Gastrocnemius medialis (tissue), 4 donors: ENCODE data around the gene ZNF207. TPM values are rescaled to one million over a fixed set of nuclear protein-coding genes. Genes with fewer than 3 reads are reported as not detected.

ENCODE experiments used
- ATAC-seq, 2 donors: fragments of 150-250 bp; one replicate each; pipeline ENCODE4 v1.9.1; 2016
- DNase-seq, 2 donors: peaks; one replicate each; pipeline ENCODE4 v3.0.0-alpha.2; 2019
- H3K27ac ChIP-seq, 4 donors: fragments of 200-600 bp; sonication (generic); 1 replicate in 1 of 4; 2 replicates in 3 of 4; pipeline ENCODE4 v1.5.1; 2016 to 2018; ENCODE audit warnings: mild to moderate bottlenecking in 2 of 4, moderate library complexity in 1 of 4
- H3K27me3 ChIP-seq, 3 donors: fragments of 200-600 bp; sonication (generic) in 2 of 3; 1 replicate in 1 of 3; 2 replicates in 2 of 3; pipeline versions ENCODE4 v1.5.1 to v1.6.0; 2016 to 2019; ENCODE audit warnings: mild to moderate bottlenecking in 1 of 3, moderate library complexity in 1 of 3
- H3K36me3 ChIP-seq, 2 donors: fragments of 200-600 bp; sonication (generic) in 1 of 2; one replicate each; pipeline ENCODE4 v1.5.1; 2017 to 2018
- H3K4me1 ChIP-seq, 2 donors: fragments of 200-600 bp; sonication (generic) in 1 of 2; one replicate each; pipeline ENCODE4 v1.5.1; 2016 to 2017; ENCODE audit warnings: mild to moderate bottlenecking in 2 of 2
- H3K4me3 ChIP-seq, 4 donors: fragments of 200-600 bp; sonication (generic) in 3 of 4; 1 replicate in 1 of 4; 2 replicates in 3 of 4; pipeline ENCODE4 v1.5.1; 2016 to 2019; ENCODE audit warnings: mild to moderate bottlenecking in 2 of 4
- H3K9me3 ChIP-seq, 3 donors: fragments of 200-600 bp; sonication (generic) in 2 of 3; 1 replicate in 1 of 3; 2 replicates in 2 of 3; pipeline ENCODE4 v1.5.1; 2016 to 2019
- CTCF ChIP-seq, 5 experiments: fragments of 450-650 bp in 3 of 5; fragments of 200-600 bp in 2 of 5; sonication (generic) in 2 of 5; IDR thresholded peaks in 4 of 5; conservative IDR thresholded peaks in 1 of 5; 1 replicate in 4 of 5; 2 replicates in 1 of 5; pipeline ENCODE4 v1.5.1; 2016 to 2019; ENCODE audit warnings: antibody characterized with exemption in 5 of 5, mild to moderate bottlenecking in 3 of 5, moderate library complexity in 3 of 5
- POLR2A ChIP-seq, 2 donors: fragments of 450-650 bp; IDR thresholded peaks; one replicate each; pipeline ENCODE4 v1.6.1; 2017; ENCODE audit warnings: antibody characterized with exemption in 2 of 2, mild to moderate bottlenecking in 2 of 2, moderate library complexity in 2 of 2
- in situ Hi-C, 4 donors: fragments of 200-750 bp; cut with MboI; loops; one replicate each; pipeline versions ENCODE4 v1.15.0 to v1.8.0; 2017; ENCODE audit warnings: low sequenced_read_pairs in 4 of 4
- intact Hi-C: fragments of 100-400 bp; cut with DNase I; formaldehyde crosslinking; loops from one replicate; pipeline ENCODE4 v1.15.1; 2023; ENCODE audit warnings: low total_unique reads
- total RNA-seq, 4 donors: library from RNA; depleted of rRNA; stranded (reverse); fragments of >200 nt; gene quantifications; one replicate each; pipeline versions ENCODE4 v1.1.0 to v1.2.3, GENCODE V29; 2016

The ZNF207 gene
- total RNA-seq, 4 donors from 2014 or later = 51.4 to 126 (median 82.4) TPM

DNA sequence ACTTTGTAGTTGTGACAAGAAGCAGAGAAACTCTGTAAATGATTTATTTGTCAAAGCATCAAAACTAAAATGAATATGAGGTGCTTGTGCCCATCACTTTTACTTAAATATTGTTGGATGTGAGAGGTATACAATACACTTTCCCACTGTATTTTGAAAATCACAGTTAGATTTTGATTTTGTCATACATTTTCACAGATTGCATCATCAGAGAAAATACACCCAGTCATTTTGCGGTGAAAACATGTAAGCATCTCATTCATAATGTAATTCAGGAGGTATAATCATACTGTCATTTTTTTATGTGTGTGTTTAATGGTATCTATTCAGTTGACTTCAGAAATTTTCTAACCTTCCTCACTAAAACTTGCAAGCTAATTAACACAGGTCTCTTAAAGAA, 11.3 kb downstream of the ZNF207 start:
- DNase-seq = no peak
- intact Hi-C loops = no loop called here
- TF ChIP-seq POLR2A (IDR thresholded peaks at IDR 0.05) (no peak), CTCF (IDR thresholded peaks at IDR 0.05 in 4 of 5, conservative IDR thresholded peaks at IDR 0.05 in 1 of 5) (no peak)
- H3K9me3 ChIP-seq = no peaks in the 10 kb centered on the region
- H3K4me3 ChIP-seq = no peak overlapping the region
- no peaks in the 10 kb centered on the region for H3K27me3 ChIP-seq
- H3K4me1 ChIP-seq = peaks cover 7 to 10% of the 10 kb centered on the region in 2 donors
- H3K36me3 ChIP-seq = peaks cover 0 to 85% of the 10 kb centered on the region in 2 donors
- H3K27ac ChIP-seq = no peak overlapping the region
- no peak for ATAC-seq
- in situ Hi-C loops = loop anchor here in 1 of 4 donors (25.0 kb wide), 1 partner anchor 474 kb away; no protein-coding TSS in a partner anchor

DNA sequence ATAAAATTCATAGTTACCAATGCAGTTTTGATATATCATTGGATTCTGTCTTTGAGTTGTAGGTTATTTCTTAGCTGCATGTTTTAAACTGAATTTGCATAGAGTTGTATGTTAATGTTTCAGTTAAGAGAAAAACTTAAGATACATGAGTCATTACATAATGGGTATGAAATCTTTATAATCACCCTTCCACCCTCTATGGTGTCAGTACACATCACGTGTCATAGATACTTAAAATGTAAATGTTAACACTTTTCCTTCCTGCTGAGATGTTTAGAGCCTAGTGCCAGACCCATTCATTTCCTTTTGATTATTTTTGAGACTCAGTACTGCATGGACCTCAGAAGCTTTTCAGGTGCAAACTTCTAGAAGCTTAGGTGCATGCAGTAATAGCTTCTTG, 20.5 kb downstream of the ZNF207 start:
- peaks cover 13 to 91% of the 10 kb centered on the region in 2 donors for H3K36me3 ChIP-seq
- ATAC-seq (no peak), DNase-seq (no peak)
- H3K27ac ChIP-seq = no peak overlapping the region
- in situ Hi-C loops = loop anchor here in 1 of 4 donors (25.0 kb wide), 1 partner anchor 483 kb away; no protein-coding TSS in a partner anchor
- H3K4me1 ChIP-seq = no peaks in the 10 kb centered on the region
- no peaks in the 10 kb centered on the region for H3K9me3 ChIP-seq
- TF ChIP-seq POLR2A (IDR thresholded peaks at IDR 0.05) (no peak), CTCF (IDR thresholded peaks at IDR 0.05 in 4 of 5, conservative IDR thresholded peaks at IDR 0.05 in 1 of 5) (no peak)
- H3K4me3 ChIP-seq = no peak overlapping the region
- intact Hi-C loops = no loop called here
- H3K27me3 ChIP-seq = no peaks in the 10 kb centered on the region

- DNase-seq (no peak), ATAC-seq (no peak)
- Histone ChIP-seq H3K27ac (no peak overlapping the region), H3K9me3 (no peaks in the 10 kb centered on the region), H3K4me3 (no peak overlapping the region), H3K27me3 (no peaks in the 10 kb centered on the region), H3K4me1 (no peaks in the 10 kb centered on the region), H3K36me3 (peaks cover 0 to 52% of the 10 kb centered on the region in 2 donors)
- in situ Hi-C loops = no loop called here
- intact Hi-C loops = no loop called here
- TF ChIP-seq CTCF (IDR thresholded peaks at IDR 0.05 in 4 of 5, conservative IDR thresholded peaks at IDR 0.05 in 1 of 5) (no peak), POLR2A (IDR thresholded peaks at IDR 0.05) (no peak)
These were observed 32.7 kb downstream of the ZNF207 start for GRCh38 chr17:32382526-32383223.

- Histone ChIP-seq H3K9me3 (no peaks in the 10 kb centered on the region), H3K4me3 (no peak overlapping the region), H3K36me3 (peaks cover 0 to 39% of the 10 kb centered on the region in 2 donors), H3K27me3 (no peaks in the 10 kb centered on the region), H3K27ac (no peak overlapping the region), H3K4me1 (no peaks in the 10 kb centered on the region)
- intact Hi-C loops (no loop called here), in situ Hi-C loops (no loop called here)
- no peak for DNase-seq
- no peak for ATAC-seq
- TF ChIP-seq CTCF (IDR thresholded peaks at IDR 0.05 in 4 of 5, conservative IDR thresholded peaks at IDR 0.05 in 1 of 5) (no peak), POLR2A (IDR thresholded peaks at IDR 0.05) (no peak)
These were observed 34.0 kb downstream of the ZNF207 start for GRCh38 chr17:32383926-32384434.
